ENCODE results near the gene OR2V1. TPM values are rescaled to one million over a fixed set of nuclear protein-coding genes. Genes with fewer than 3 reads are reported as not detected.

OR2V1 gene
- total RNA-seq, 4 donors from 2014 or later, result not detected

GRCh38 chr5:181124526-181124925, 6.4 kb downstream of the OR2V1 start:
- H3K9me3 ChIP-seq, result no peaks in the 10 kb centered on the region
- TF ChIP-seq CTCF (IDR thresholded peaks at IDR 0.05 in 4 of 5, conservative IDR thresholded peaks at IDR 0.05 in 1 of 5), result no peak
- no peak for TF ChIP-seq POLR2A (IDR thresholded peaks at IDR 0.05)
- H3K4me1 ChIP-seq, result no peaks in the 10 kb centered on the region
- H3K4me3 ChIP-seq, result no peak overlapping the region
- H3K36me3 ChIP-seq, result no peaks in the 10 kb centered on the region
- peaks cover 14 to 25% (median 16%) of the 10 kb centered on the region in 3 donors for H3K27me3 ChIP-seq
- no peak overlapping the region for H3K27ac ChIP-seq
- intact Hi-C loops (cut with DNase I; ENCODE audit: low total_unique reads), result no loop called here
- DNase-seq (no peak), ATAC-seq (no peak)
- in situ Hi-C loops (cut with MboI; ENCODE audit: low sequenced_read_pairs in 4 of 4), result no loop called here

GRCh38 chr5:181121675-181122561, 9.1 kb downstream of the OR2V1 start:
- TF ChIP-seq POLR2A (IDR thresholded peaks at IDR 0.05) (no peak), CTCF (IDR thresholded peaks at IDR 0.05 in 4 of 5, conservative IDR thresholded peaks at IDR 0.05 in 1 of 5) (peak in 1 of 5 experiments; percentile 9)
- no peaks in the 10 kb centered on the region for H3K36me3 ChIP-seq
- no peak overlapping the region for H3K4me3 ChIP-seq
- intact Hi-C loops (cut with DNase I; ENCODE audit: low total_unique reads) (no loop called here), in situ Hi-C loops (cut with MboI; ENCODE audit: low sequenced_read_pairs in 4 of 4) (no loop called here)
- H3K27ac ChIP-seq, result no peak overlapping the region
- H3K4me1 ChIP-seq, result no peaks in the 10 kb centered on the region
- DNase-seq (no peak), ATAC-seq (no peak)
- no peaks in the 10 kb centered on the region for H3K9me3 ChIP-seq
- peaks cover 22 to 27% (median 23%) of the 10 kb centered on the region in 3 donors for H3K27me3 ChIP-seq

- Histone ChIP-seq H3K4me1 (no peaks in the 10 kb centered on the region), H3K27ac (no peak overlapping the region), H3K36me3 (no peaks in the 10 kb centered on the region), H3K9me3 (no peaks in the 10 kb centered on the region), H3K27me3 (peaks cover 30 to 39% (median 33%) of the 10 kb centered on the region in 3 donors), H3K4me3 (no peak overlapping the region)
- DNase-seq (no peak), ATAC-seq (no peak)
- no peak for TF ChIP-seq CTCF (IDR thresholded peaks at IDR 0.05 in 4 of 5, conservative IDR thresholded peaks at IDR 0.05 in 1 of 5)
- TF ChIP-seq POLR2A (IDR thresholded peaks at IDR 0.05), result no peak
- in situ Hi-C loops (cut with MboI; ENCODE audit: low sequenced_read_pairs in 4 of 4) (no loop called here), intact Hi-C loops (cut with DNase I; ENCODE audit: low total_unique reads) (no loop called here)
Observed at GRCh38 chr5:181120761-181121160, 10.2 kb downstream of the OR2V1 start.

- no peaks in the 10 kb centered on the region for H3K9me3 ChIP-seq
- no peaks in the 10 kb centered on the region for H3K4me1 ChIP-seq
- in situ Hi-C loops (cut with MboI; ENCODE audit: low sequenced_read_pairs in 4 of 4) (no loop called here), intact Hi-C loops (cut with DNase I; ENCODE audit: low total_unique reads) (no loop called here)
- TF ChIP-seq CTCF (IDR thresholded peaks at IDR 0.05 in 4 of 5, conservative IDR thresholded peaks at IDR 0.05 in 1 of 5), result no peak
- TF ChIP-seq POLR2A (IDR thresholded peaks at IDR 0.05), result no peak
- peaks cover 32 to 43% (median 33%) of the 10 kb centered on the region in 3 donors for H3K27me3 ChIP-seq
- no peak overlapping the region for H3K4me3 ChIP-seq
- ATAC-seq, result no peak
- no peaks in the 10 kb centered on the region for H3K36me3 ChIP-seq
- DNase-seq, result no peak
- H3K27ac ChIP-seq, result no peak overlapping the region
Observed at GRCh38 chr5:181120306-181120705, 10.7 kb downstream of the OR2V1 start.
